Measurements from ENCODE around the gene CAMTA1. TPM values are rescaled to one million over a fixed set of nuclear protein-coding genes. Genes with fewer than 3 reads are reported as not detected.

The CAMTA1 gene
- total RNA-seq, 6 donors from 2014 or later = 38.8 to 74.0 (median 46.1) TPM

GRCh38 chr1:7535016-7535415 is 749.8 kb downstream of the CAMTA1 start:
- H3K27me3 ChIP-seq = no peaks in the 10 kb centered on the region
- H3K4me3 ChIP-seq = no peak overlapping the region
- TF ChIP-seq EP300 (IDR thresholded peaks at IDR 0.05) (no peak), POLR2AphosphoS5 (IDR thresholded peaks at IDR 0.05) (no peak), POLR2A (IDR thresholded peaks at IDR 0.05) (no peak)
- TF ChIP-seq, protein P1, sequence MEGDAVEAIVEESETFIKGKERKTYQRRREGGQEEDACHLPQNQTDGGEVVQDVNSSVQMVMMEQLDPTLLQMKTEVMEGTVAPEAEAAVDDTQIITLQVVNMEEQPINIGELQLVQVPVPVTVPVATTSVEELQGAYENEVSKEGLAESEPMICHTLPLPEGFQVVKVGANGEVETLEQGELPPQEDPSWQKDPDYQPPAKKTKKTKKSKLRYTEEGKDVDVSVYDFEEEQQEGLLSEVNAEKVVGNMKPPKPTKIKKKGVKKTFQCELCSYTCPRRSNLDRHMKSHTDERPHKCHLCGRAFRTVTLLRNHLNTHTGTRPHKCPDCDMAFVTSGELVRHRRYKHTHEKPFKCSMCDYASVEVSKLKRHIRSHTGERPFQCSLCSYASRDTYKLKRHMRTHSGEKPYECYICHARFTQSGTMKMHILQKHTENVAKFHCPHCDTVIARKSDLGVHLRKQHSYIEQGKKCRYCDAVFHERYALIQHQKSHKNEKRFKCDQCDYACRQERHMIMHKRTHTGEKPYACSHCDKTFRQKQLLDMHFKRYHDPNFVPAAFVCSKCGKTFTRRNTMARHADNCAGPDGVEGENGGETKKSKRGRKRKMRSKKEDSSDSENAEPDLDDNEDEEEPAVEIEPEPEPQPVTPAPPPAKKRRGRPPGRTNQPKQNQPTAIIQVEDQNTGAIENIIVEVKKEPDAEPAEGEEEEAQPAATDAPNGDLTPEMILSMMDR (IDR thresholded peaks at IDR 0.05) = no peak
- H3K36me3 ChIP-seq = no peaks in the 10 kb centered on the region
- H3K4me1 ChIP-seq = peaks cover 0 to 8% (median 1%) of the 10 kb centered on the region in 4 donors
- DNase-seq (no peak), ATAC-seq (ENCODE audit: low FRiP score in 2 of 2) (no peak)
- 74 to 85% methylated on average over 6 to 9 of the region's 11 CpGs for WGBS, 2 donors
- H3K27ac ChIP-seq = no peak overlapping the region
- H3K9me3 ChIP-seq = no peaks in the 10 kb centered on the region

GRCh38 chr1:7535934-7536878 is 751.0 kb downstream of the CAMTA1 start:
- TF ChIP-seq POLR2A (IDR thresholded peaks at IDR 0.05) (no peak), POLR2AphosphoS5 (IDR thresholded peaks at IDR 0.05) (no peak), EP300 (IDR thresholded peaks at IDR 0.05) (no peak)
- TF ChIP-seq, protein P1 (IDR thresholded peaks at IDR 0.05) = no peak
- Histone ChIP-seq H3K36me3 (no peaks in the 10 kb centered on the region), H3K27ac (no peak overlapping the region), H3K9me3 (no peaks in the 10 kb centered on the region), H3K4me1 (peaks cover 0 to 8% (median 1%) of the 10 kb centered on the region in 4 donors), H3K4me3 (no peak overlapping the region), H3K27me3 (no peaks in the 10 kb centered on the region)
- no peak for DNase-seq
- ATAC-seq (ENCODE audit: low FRiP score in 2 of 2) = no peak
- WGBS, 2 donors = 67 to 74% methylated on average over 21 to 23 of the region's 23 CpGs

- H3K36me3 ChIP-seq = no peaks in the 10 kb centered on the region
- no peaks in the 10 kb centered on the region for H3K27me3 ChIP-seq
- H3K4me3 ChIP-seq = no peak overlapping the region
- peaks cover 0 to 8% (median 1%) of the 10 kb centered on the region in 4 donors for H3K4me1 ChIP-seq
- DNase-seq (no peak), ATAC-seq (ENCODE audit: low FRiP score in 2 of 2) (no peak)
- H3K9me3 ChIP-seq = no peaks in the 10 kb centered on the region
- no peak overlapping the region for H3K27ac ChIP-seq
- TF ChIP-seq EP300 (IDR thresholded peaks at IDR 0.05) (no peak), POLR2A (IDR thresholded peaks at IDR 0.05) (no peak), POLR2AphosphoS5 (IDR thresholded peaks at IDR 0.05) (no peak)
- TF ChIP-seq, protein P1 (IDR thresholded peaks at IDR 0.05) = no peak
- WGBS, 2 donors = 77 to 97% methylated on average over 3 to 16 of the region's 20 CpGs
Measured at GRCh38 chr1:7536891-7537591, 751.8 kb downstream of the CAMTA1 start.

- DNase-seq (no peak), ATAC-seq (ENCODE audit: low FRiP score in 2 of 2) (no peak)
- Histone ChIP-seq H3K27ac (no peak overlapping the region), H3K4me3 (no peak overlapping the region), H3K36me3 (no peaks in the 10 kb centered on the region), H3K9me3 (no peaks in the 10 kb centered on the region), H3K27me3 (no peaks in the 10 kb centered on the region), H3K4me1 (peaks cover 0 to 8% (median 1%) of the 10 kb centered on the region in 4 donors)
- 81 to 92% methylated on average over 6 of the region's 6 CpGs for WGBS, 2 donors
- TF ChIP-seq POLR2AphosphoS5 (IDR thresholded peaks at IDR 0.05) = no peak
- no peak for TF ChIP-seq POLR2A (IDR thresholded peaks at IDR 0.05)
- TF ChIP-seq, protein P1 (IDR thresholded peaks at IDR 0.05) = no peak
- no peak for TF ChIP-seq EP300 (IDR thresholded peaks at IDR 0.05)
Measured at GRCh38 chr1:7538033-7538432, 752.8 kb downstream of the CAMTA1 start.

Data from upper lobe of left lung (tissue), 6 donors.